DMS79 (cell line): ENCODE data around the gene LPP.

Source experiments
- DNase-seq: peaks from one replicate; lab custom pipeline; 2025; lab: John Stamatoyannopoulos, UW

LPP gene

DNA sequence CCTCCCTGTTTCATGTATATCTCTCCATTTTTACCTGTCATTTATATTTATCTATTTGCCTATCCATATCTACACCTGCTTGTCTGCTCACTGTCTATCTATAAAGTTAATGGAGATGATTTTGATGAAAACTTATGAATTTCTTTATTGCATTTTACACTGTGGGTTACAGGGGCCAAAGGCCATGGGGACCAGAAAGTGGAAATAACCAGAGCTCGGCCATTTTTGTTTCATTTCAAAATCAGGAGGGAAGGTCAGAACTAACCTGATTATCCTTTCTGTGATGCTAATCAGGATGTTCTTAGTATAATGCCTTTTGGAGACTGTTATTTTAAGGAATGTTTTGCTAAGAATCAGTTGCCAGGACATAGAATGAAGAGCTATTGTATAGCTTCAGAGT, 147.2 kb downstream of the LPP start:
- DNase-seq, result no peak

DNA sequence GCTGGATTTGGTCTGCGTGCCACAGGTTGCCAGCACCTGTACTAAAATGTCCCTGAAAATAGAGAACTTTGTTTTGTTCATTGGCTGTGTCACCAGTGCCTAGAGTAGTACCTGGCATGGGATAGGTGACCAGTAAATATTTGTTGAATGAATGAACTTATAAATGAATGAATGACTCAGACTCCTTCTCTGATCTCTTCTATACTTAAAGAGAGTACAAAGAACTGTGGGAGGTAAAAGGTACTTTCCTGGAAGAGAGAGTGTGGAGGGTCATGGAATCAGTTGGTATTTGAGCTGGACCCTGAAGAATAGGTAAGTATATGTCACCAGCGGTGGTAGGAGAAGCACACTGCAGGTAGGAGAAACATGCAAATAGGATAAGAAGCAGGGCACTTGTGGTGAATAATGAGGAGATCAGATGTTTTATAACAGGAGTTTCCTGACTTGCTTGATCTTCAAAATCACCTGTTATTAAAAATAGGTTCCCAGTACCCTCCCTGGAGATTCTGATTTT, 149.4 kb downstream of the LPP start:
- no peak for DNase-seq

DNA sequence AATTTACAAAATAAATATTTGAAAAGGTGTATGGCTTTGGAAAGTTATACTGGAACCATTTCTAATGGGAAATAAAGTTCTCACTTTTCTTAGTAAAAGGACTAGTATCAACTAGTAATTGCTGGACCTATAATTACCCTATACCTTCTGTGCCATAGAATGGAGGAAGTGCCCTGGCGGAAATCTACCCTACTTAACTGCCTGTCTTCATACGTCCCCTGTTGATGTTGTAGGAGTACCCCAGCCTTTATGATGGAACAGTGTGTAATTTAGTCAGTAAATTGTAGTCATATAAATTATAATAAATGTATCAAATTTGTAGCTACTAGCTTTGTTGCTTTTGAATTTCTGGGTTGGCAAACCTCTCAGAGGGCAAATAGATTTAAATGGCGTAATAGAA, 149.9 kb downstream of the LPP start:
- no peak for DNase-seq

DNA sequence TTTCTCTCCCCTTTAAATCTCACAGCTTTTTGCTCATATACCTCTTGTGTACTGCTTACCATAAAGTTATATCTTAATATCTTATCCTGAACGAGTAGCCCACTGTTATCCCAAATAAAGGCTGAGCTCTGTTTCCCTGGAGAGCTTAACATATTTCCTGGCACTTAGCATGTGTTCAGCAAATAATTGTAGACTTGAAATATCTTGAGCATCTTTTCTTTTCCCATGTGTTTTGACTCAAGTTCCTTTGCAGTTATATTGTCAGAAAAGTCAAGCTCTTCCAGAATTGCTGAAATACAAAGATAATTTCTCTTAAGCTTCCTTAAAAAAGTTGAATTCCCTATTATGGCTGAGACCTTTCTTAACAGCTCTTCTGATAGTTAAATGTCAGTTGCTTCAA, 150.5 kb downstream of the LPP start:
- DNase-seq, result no peak

DNA sequence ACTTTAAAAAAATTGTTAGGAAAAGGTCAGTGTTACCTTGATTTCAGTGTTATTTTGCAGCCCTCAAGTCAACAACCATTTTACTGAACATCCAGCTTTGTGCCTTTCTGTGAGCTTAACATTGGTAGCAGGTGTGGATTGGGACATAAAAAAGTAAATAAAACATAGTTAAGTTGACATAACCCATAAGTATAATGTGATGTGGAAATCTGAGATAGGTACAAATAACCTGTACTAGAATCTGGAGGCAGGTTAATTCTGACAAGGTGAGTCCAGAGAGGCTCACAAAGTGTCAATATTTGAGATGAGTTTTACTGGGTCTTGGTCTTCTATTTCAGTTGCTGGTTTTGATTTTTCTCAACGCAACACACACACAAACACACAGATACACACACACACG, 151.3 kb downstream of the LPP start:
- DNase-seq, result no peak

DNA sequence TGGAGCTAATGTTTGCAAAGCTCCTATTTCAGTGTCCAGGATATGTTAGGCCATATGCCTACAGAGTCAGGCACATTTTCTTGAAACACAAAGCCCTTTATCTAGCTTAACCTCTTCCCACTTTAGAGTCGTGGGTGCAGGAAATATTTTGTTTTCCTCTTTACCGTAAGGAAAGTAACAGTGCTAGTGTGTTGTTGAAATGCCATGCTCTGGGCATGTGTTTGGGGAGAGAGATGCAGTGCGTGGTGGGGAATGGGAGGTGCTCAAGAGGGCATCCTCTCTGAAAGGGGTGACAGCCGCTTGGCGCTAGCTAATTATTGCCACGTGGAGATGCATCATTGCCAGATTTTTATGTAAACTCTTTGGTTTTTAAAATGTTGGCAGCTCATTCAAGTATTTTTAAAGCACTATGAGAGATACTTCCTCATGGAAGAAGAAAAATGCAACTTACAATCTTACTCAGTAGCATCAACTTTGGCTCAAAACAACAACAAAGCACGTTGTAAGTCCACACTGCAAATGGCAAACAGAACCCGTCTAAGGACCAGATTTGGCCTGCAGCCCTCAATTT, 152.6 kb downstream of the LPP start:
- DNase-seq, result no peak

DNA sequence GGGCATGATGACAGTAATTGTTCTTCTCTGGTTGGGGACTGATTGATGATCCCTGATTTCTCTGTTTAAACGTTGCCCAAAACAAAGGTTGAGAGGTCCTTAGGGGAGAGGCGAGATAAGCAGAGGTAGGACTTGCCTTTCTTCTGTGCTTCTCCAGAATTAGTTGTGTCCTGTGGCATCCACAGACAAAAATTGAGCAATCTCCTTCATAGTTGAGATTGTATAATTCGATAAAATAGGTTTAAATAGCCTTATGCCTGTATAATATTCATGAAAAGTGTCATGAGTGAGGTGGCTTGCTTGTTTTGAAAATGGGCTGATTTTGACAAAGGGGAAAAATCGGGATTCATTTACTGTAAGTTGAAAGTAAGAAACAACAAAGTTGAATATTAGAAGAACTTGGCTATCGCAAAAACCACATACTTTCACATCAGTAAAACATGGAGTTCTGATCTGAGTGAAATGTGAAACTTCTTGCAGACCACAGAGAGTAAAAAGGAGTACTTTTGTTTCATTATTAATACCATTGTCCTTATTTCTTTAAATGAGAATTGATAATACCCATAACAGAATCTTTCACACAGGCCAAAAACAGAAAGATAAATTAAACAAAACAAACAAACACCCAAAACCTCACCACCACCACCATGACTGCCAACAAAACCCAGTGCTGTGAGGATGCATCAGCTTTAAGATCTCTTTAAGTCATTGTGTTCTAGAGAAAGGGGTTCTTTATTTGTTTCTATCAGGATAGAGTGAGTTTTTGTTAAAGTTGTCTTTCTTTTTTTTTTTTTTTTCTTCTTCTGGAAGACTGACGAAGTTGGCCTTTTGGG, 155.7 kb downstream of the LPP start:
- no peak for DNase-seq

DNA sequence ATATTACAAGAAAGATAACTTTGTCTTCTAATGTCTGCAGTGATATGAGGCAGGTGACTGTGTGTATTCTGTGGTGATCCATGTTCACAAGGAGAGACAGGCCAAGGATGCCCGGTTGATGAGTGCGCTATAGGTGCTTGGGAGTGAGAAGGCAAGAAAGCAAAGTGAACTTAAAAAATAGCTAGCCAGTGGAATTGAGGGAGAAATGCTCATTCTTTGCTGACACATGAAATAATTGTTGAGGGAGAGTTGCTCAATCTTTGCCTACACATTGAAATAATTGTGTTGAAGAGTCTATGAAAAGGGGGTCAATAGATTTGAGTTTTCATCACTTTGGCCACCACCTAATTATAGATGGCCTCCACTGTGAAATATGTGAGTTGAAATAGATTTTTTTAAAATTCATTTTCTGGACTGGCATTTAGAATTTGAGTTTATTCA, 156.3 kb downstream of the LPP start:
- DNase-seq, result no peak

DNA sequence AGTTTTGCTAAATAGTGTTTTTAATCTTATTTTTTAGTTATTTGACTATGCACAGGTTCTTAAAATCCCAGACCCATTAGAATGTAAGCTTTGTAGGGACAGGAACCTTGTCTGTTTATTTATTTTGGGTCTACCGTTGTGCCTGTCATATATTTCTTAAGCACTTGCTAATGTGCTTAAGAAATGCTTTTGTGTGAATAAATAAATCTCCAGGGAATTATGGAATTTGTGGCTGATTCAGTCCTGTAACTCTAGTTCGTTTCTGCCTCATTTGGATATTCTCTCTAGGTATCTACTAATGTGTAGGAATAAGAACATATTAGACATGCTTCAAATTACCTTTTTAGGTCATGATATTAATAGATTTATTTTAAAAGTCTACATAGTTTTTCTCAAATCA, 161.6 kb downstream of the LPP start:
- no peak for DNase-seq

DNA sequence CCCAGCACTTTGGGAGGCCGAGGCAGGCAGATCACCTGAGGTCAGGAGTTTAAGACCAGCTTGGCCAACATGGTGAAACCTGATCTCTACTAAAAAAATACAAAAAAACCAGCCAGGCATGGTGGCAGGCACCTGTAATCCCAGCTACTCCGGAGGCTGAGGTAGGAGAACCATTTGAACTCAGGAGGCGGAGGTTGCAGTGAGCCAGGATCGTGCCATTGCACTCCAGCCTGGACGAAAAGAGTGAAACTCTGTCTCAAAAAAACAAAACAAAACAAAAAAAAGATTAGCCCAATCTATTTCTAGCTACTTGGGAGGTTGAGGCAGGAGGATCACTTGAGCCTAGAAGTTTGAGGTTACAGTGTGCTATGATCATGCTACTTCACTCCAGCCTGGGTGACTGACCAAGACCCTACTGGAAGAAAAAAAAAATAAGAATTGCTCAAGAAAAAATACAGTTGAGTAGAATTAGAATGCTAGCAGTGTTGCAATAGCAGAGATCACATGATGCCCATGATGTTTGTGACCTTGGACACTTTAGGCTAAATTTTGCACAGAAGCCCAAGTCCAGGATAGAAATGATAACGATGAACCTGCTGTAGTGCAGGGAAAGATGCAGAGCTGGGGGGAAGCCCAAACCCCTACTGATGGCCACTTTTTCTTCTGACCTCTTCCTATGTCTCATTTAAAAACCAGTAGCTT, 162.2 kb downstream of the LPP start:
- no peak for DNase-seq

DNA sequence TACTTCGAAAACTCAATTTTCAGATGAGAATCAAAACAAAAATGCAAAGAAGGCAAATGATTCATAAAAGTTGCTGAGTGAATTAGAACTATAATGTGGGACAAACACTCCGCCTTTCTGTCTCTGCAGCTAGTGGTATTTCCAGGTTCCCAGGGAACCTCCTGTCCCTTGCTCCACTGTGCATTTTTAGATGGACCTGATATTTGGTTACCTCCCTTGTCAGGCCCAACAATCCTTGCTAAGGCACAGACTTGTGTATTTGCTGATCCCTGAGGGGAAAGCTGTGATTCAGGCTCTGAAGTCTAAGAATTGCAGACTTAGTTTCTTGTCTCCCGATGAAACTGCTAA, 162.7 kb downstream of the LPP start:
- no peak for DNase-seq

DNA sequence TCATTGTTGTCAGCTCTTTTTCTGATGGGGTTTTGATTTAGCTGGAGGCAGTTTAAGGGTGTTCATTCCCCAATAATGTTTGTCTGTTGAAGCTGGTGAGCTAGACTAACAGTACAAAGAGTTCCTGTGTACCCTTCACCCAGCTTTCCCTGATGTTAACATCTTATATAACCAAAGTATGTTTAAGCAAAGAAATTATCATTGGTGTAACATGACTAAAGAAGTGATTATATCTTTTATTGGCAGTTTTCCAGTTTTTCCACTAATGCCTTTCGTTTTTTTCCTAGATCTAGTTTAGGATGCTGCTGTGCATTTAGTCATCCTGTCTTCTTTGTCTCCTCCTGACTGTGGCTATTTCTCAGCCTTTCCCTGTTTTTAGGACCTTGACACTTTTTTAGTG, 165.6 kb downstream of the LPP start:
- DNase-seq, result no peak

DNA sequence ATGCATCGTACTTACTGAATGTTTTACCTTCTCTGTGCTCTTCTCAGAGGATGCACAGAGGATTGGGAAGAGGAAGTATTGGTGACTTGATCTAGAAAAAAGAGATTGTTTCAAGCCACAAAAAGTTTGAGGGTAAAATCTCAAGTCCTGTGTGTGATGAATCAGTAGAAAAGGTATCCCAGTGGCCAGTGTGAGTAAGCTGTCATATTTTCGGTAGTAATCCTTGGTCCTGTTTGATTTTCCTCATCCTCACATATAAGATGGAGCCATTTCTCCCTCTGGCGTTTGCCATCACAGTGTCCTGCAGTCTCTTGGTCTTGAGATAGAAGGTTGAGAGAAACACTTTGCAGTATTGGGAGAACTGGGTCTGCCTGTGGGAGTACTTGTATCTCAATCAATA, 166.8 kb downstream of the LPP start:
- no peak for DNase-seq

DNA sequence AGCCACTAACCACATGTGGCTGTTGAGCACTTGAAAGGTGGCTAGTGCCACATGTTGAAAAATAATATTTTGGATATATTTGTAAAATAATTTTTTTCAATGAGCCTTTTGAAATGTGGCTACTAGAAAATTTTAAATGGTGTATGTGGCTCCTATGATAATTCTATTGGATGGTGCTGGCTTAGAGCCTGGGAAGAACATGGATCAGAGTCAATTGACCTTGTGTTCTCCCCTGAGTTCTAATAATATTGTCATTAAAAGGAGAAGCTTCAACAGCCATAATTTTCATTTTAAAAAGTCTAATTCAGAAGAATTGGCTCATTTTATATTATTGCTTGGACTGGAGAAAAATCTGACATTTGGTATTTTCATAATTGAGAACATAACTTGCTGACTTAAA, 167.3 kb downstream of the LPP start:
- no peak for DNase-seq

DNA sequence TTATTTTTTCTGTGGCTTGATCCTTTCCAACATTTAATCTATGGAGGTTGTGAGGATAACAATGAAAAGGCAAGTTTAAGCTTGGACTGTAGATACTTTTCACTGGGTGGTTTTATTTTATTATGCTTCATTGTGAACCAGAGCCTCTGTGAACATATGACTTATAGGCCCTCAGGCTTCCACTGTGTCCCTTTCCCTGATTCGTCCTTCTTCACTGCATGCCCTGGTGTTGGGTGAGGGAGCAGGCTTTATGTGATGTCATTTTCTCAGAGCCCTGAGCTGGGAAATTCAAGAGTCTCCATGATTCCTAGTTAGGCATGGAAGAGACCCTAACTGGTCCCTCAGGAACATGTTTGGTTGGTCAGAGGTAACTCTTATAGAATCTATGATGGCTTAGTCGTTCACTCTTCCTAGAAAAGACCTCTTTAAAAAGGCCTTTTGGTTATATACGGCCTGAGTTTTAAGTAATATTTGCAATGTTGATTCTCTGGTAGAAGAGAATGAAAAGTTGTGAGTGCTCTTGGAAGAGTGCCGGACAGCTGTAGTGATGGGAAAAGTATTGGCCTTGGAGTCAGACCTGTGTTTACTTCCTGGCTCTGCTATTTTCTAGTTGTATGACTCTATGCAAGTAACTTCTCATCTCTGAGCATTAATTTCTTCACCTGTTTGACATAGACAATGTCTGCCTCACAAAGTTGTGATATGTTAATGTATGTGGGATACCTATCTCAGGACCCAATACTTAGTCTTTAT, 168.4 kb downstream of the LPP start:
- DNase-seq, result no peak

DNA sequence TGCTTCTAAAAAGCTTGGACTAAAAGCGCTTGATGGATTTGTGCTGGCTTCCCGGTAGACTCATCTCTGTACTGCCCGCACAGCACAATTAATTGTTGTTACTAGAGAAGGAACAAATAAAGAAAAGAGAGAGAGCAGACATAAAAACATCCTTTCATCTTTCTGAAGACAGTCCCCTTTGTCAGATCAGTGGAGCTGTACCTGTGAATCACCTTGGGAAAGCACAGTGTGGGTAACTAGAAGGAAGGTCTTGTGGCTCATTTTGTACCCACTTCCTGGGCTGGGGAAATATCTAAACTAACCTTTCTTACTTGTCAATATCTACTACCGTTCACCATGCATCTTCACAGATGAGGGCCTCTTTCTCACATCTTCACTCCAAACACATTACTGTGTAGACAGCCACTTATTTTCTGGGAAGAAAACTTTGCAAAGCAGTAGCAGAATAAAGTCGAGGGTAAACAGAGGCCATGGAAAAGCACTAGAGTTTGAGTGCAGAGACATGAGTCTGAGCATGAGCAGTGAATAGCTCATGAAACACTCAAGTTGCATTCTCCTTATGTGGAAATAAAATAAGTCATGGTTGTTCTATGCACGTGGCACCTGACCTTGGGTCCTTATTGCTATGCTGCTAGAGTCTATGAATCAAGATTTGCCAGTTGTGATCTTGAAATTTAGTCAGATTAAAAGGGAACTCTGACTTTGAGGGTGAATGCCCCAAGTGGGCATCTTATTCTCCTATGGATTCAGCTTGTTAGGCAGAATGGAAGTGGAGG, 169.3 kb downstream of the LPP start:
- no peak for DNase-seq

DNA sequence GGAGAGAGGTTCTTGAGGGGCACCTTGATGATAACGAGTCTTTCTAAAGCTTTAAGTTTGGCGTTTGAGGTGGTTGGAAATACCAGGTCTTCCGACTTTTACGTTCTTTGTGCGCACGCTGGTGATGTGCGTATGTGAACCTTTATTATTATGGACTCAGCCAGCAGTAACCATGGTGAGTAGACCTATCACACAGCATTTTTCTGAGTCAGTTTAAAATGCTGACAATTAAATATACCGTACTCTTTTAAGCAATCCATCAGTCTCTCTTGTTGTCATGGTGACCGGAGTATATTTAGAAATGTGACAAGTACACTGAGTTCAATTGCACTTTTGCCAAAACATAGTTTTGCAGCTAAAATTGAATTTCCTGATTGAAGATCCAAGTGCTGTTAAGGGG, 172.2 kb downstream of the LPP start:
- no peak for DNase-seq

DNA sequence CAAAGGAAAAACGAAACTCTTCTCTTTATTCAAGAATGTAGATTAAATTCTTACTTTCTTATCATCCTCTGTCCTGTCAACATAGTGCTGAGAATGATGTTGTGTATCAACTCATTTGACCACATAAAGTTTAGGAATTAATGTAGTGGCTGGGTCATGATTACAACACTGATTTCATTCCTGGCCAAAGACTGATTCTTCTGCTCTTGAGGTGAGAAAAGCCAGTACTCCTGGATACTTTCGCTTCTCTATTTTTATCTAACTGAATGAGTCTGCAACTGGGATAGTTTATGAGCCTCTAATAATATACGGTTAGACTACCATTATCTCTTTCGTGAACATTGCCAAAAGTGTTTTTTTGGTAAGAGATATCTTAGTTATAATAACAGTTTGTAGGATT, 173.0 kb downstream of the LPP start:
- no peak for DNase-seq

DNA sequence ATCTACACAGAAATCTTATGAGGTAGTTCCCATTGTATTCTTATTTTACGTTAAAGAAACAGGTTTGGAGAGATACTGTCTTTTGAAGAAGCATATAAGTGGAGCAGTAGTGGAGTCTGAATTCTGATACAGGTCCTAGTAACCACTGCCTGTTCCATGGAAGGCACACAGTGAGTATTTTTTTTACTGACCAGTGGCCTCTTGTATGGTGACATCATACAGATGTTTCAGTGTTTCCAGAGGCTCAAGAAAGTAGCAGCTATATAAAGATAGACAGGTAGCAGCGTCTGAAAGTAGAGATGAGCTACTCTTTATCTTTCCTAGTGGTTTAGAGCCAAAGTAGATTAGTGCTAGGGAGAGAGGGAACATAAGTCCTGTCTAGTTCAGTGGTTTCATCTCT, 173.5 kb downstream of the LPP start:
- DNase-seq, result no peak

DNA sequence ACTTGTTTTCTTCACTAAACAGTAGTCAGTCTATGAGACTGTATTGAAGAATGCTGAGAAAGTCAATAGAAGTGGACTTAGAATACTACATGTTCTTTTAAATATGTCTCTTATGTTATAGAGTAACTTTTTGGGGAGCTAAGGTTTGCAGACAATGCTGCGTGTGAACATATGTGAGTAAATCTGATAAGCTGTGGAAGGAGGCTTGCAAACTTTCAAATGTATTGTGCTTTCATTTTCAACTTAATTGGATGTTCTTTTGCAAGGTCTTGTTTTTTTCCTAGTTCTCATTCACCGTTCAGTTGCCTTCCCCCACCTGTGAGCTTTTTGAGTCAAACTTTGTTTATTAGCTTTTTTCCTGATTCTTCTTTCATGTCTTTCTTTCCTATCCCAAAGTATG, 176.2 kb downstream of the LPP start:
- DNase-seq, result no peak

DNA sequence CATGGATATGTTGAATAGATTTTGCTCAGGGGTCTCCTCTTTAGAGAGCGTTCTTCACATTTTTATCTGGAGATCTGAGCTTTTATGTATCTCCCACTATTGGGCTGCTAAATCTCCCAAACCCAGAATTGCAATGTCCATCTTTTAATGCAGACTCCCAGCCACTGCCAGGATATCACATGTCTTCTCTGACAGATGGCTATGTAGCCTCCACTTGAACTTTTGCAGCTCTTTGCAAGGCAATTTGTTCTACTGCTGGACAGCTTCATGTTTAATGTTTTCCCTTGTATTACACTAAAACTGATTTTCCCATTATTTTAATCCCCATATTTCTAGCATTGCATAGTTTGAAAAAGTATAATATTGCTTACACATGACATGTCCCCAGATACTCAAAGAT, 177.2 kb downstream of the LPP start:
- no peak for DNase-seq

DNA sequence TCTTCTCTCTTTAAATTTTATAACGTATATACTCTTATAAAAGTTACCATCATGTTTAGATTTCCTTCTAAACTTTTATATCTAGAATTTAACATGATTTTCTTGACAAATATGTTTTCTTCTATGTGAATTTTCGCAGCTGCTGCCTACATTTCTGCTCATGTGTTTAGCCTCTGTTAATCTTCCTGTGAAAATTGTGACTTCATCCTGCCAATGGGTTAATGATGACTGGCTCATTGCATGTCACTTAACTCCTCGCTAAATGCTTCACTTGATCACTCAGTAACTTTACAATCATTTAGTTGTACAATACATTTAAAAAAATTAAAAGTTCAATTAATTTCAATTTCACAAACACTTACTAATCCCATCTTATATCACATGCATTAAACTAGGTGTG, 178.1 kb downstream of the LPP start:
- no peak for DNase-seq
